ENCODE data around the gene MSI1. TPM values are rescaled to one million over a fixed set of nuclear protein-coding genes. Genes with fewer than 3 reads are reported as not detected.

MSI1 gene
- total RNA-seq, 1 experiment from 2014 or later = 4.1 TPM

DNA sequence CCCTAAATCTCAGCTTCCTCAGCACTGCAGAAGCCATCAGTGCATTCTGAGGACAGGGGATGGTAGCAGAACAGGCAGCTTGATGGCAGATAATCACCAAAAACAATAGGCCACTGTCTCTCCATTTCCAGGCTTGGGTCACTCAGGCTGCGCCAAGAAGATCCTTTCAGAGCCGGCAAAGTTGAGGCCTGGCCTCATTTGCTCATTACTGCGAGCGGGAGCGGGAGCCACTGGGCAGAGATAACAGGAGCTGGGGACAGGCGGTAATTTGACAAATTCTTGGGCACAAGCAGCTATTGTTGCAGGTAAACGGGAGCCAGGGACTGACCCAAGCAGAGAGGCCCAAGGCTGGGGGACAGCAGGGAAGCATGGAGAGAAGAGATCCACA, 2.1 kb downstream of the MSI1 start:
- in situ Hi-C loops (cut with HindIII; ENCODE audit: low pct_unique_long_range_greater_than_20kb, low sequenced_read_pairs) = no loop called here
- ChIA-PET CTCF (interaction anchor here (0.6 to 1.6 kb wide), 7 partner anchors 8 to 35 kb away, joined by 4 to 8 read pairs (median 6); no protein-coding TSS in a partner anchor), POLR2A (interaction anchor here (0.6 kb wide), 1 partner anchor 162 kb away, joined by 7 read pairs; the partner anchor contains the start of gene COQ5)
- peaks cover 16% of the 10 kb centered on the region for H3K27me3 ChIP-seq (ENCODE audit: control insufficient read depth, insufficient read depth, low read length)
- peaks cover 13% of the 10 kb centered on the region for H3K4me1 ChIP-seq (ENCODE audit: control insufficient read depth, insufficient read depth, low read length)
- H3K4me3 ChIP-seq (ENCODE audit: low read depth in 2 of 2, low read length in 2 of 2) = no peak overlapping the region
- TF ChIP-seq, protein P1, sequence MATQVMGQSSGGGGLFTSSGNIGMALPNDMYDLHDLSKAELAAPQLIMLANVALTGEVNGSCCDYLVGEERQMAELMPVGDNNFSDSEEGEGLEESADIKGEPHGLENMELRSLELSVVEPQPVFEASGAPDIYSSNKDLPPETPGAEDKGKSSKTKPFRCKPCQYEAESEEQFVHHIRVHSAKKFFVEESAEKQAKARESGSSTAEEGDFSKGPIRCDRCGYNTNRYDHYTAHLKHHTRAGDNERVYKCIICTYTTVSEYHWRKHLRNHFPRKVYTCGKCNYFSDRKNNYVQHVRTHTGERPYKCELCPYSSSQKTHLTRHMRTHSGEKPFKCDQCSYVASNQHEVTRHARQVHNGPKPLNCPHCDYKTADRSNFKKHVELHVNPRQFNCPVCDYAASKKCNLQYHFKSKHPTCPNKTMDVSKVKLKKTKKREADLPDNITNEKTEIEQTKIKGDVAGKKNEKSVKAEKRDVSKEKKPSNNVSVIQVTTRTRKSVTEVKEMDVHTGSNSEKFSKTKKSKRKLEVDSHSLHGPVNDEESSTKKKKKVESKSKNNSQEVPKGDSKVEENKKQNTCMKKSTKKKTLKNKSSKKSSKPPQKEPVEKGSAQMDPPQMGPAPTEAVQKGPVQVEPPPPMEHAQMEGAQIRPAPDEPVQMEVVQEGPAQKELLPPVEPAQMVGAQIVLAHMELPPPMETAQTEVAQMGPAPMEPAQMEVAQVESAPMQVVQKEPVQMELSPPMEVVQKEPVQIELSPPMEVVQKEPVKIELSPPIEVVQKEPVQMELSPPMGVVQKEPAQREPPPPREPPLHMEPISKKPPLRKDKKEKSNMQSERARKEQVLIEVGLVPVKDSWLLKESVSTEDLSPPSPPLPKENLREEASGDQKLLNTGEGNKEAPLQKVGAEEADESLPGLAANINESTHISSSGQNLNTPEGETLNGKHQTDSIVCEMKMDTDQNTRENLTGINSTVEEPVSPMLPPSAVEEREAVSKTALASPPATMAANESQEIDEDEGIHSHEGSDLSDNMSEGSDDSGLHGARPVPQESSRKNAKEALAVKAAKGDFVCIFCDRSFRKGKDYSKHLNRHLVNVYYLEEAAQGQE (IDR thresholded peaks at IDR 0.05; ENCODE audit: insufficient read depth in 1 of 2, low read depth in 2 of 2, low read length in 1 of 2) = no peak
- no peak for TF ChIP-seq SIN3A (IDR thresholded peaks at IDR 0.05; ENCODE audit: borderline replicate concordance, insufficient read depth, low read depth, low read length)
- TF ChIP-seq, protein P2, sequence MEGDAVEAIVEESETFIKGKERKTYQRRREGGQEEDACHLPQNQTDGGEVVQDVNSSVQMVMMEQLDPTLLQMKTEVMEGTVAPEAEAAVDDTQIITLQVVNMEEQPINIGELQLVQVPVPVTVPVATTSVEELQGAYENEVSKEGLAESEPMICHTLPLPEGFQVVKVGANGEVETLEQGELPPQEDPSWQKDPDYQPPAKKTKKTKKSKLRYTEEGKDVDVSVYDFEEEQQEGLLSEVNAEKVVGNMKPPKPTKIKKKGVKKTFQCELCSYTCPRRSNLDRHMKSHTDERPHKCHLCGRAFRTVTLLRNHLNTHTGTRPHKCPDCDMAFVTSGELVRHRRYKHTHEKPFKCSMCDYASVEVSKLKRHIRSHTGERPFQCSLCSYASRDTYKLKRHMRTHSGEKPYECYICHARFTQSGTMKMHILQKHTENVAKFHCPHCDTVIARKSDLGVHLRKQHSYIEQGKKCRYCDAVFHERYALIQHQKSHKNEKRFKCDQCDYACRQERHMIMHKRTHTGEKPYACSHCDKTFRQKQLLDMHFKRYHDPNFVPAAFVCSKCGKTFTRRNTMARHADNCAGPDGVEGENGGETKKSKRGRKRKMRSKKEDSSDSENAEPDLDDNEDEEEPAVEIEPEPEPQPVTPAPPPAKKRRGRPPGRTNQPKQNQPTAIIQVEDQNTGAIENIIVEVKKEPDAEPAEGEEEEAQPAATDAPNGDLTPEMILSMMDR (IDR thresholded peaks at IDR 0.05) = no peak
- no peak for TF ChIP-seq TCF7L2 (IDR thresholded peaks at IDR 0.05; ENCODE audit: low read depth, low read length)
- no peak for TF ChIP-seq POLR2AphosphoS5 (IDR thresholded peaks at IDR 0.05; ENCODE audit: low read depth, low read length)
- DNase-seq (ENCODE audit: low read depth, low spot score) = no peak
- no peaks in the 10 kb centered on the region; the same call in 1 of the 2 replicates for H3K36me3 ChIP-seq (ENCODE audit: control insufficient read depth, insufficient read depth, low read length)
- H3K9me3 ChIP-seq (ENCODE audit: control insufficient read depth, insufficient read depth, low read depth, low read length) = no peaks in the 10 kb centered on the region
- no peak for ATAC-seq
- intact Hi-C loops (cut with micrococcal nuclease; ENCODE audit: unreplicated experiment) = no loop called here
- BruUV-seq (replicated peaks) = no TSS peak
- no peak overlapping the region for H3K27ac ChIP-seq (ENCODE audit: low read length)

DNA sequence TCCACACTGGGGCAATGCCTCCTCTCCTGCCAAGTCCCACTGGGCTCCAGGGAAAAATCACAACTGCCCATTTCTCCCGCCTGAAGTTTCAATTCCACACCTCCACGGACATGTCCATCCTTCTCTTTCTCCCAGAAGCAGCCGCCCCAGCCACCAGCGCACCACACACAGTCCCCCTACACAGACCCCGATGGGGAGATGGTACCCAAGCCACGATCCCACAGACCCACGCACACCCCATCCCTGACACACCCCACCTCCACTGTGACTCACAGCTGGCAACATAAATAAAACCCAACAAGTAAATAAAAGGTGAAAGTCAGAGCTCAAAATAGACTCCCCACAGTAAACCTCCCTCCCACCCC, 2.6 kb downstream of the MSI1 start:
- no TSS peak for BruUV-seq (replicated peaks)
- H3K9me3 ChIP-seq (ENCODE audit: control insufficient read depth, insufficient read depth, low read depth, low read length) = no peaks in the 10 kb centered on the region
- ChIA-PET POLR2A (no interaction called here), CTCF (interaction anchor here (0.8 to 1.6 kb wide), 5 partner anchors 9 to 35 kb away, joined by 4 to 8 read pairs (median 6); no protein-coding TSS in a partner anchor)
- H3K4me3 ChIP-seq (ENCODE audit: low read depth in 2 of 2, low read length in 2 of 2) = no peak overlapping the region
- no peak for ATAC-seq
- peaks cover 16% of the 10 kb centered on the region for H3K27me3 ChIP-seq (ENCODE audit: control insufficient read depth, insufficient read depth, low read length)
- in situ Hi-C loops (cut with HindIII; ENCODE audit: low pct_unique_long_range_greater_than_20kb, low sequenced_read_pairs) (no loop called here), intact Hi-C loops (cut with micrococcal nuclease; ENCODE audit: unreplicated experiment) (no loop called here)
- DNase-seq (ENCODE audit: low read depth, low spot score) = no peak
- H3K27ac ChIP-seq (ENCODE audit: low read length) = no peak overlapping the region
- no peaks in the 10 kb centered on the region; the same call in 1 of the 2 replicates for H3K36me3 ChIP-seq (ENCODE audit: control insufficient read depth, insufficient read depth, low read length)
- TF ChIP-seq POLR2AphosphoS5 (IDR thresholded peaks at IDR 0.05; ENCODE audit: low read depth, low read length) (no peak), TCF7L2 (IDR thresholded peaks at IDR 0.05; ENCODE audit: low read depth, low read length) (no peak), SIN3A (IDR thresholded peaks at IDR 0.05; ENCODE audit: borderline replicate concordance, insufficient read depth, low read depth, low read length) (no peak)
- TF ChIP-seq, protein P2 (IDR thresholded peaks at IDR 0.05) = no peak
- TF ChIP-seq, protein P1 (IDR thresholded peaks at IDR 0.05; ENCODE audit: insufficient read depth in 1 of 2, low read depth in 2 of 2, low read length in 1 of 2) = no peak
- peaks cover 13% of the 10 kb centered on the region for H3K4me1 ChIP-seq (ENCODE audit: control insufficient read depth, insufficient read depth, low read length)

Measured in Panc1 (cell line).